A549 (cell line): ENCODE measurements around the gene ADAM8. TPM values are rescaled to one million over a fixed set of nuclear protein-coding genes. Genes with fewer than 3 reads are reported as not detected.

Experiments used
- ATAC-seq, 2 experiments: fragments of 200-7000 bp in 1 of 2; fragments of >200 bp in 1 of 2; cut with Nextera tagmentation in 1 of 2; cut with Tn5 transposase in 1 of 2; 3 replicates each; pipeline versions ENCODE4 v1.8.0 to v1.9.1; 2018 to 2020; ENCODE audit warnings: mild to moderate bottlenecking in 1 of 2, moderate library complexity in 1 of 2
- CTCF ChIA-PET: fragments of 300-600 bp; sonication (Branson Sonifier 250); formaldehyde crosslinking; extraction: SDS; loops from one replicate; lab custom pipeline; 2021; ENCODE audit warnings: antibody characterized with exemption, inconsistent platforms; lab: Yijun Ruan, JAX
- POLR2A ChIA-PET: fragments of 350-600 bp; formaldehyde crosslinking; extraction: SDS; loops from one replicate; lab custom pipeline; 2021; ENCODE audit warnings: antibody characterized with exemption, inconsistent platforms; lab: Yijun Ruan, JAX
- DNase-seq, 2 experiments: peaks; one replicate each; pipeline versions ENCODE4 v3.0.0 to v3.0.0-alpha.2; 2011 to 2016; ENCODE audit warnings: low read depth in 1 of 2, low spot score in 1 of 2
- FAIRE-seq: peaks from 2 replicates; lab custom pipeline; 2011; peaks lifted over from hg19 to GRCh38; lab: Jason Lieb, UNC
- H3K27ac ChIP-seq, 2 experiments: fragments of >200 bp; sonication (Bioruptor Twin); formaldehyde crosslinking; 3 replicates each; pipeline ENCODE4 v1.5.1; 2016 to 2017
- H3K4me1 ChIP-seq: fragments of >200 bp; sonication (Bioruptor Twin); formaldehyde crosslinking; 3 replicates; pipeline ENCODE4 v1.6.1; 2016
- H3K4me2 ChIP-seq: fragments of >200 bp; sonication (Bioruptor Twin); formaldehyde crosslinking; 3 replicates; pipeline ENCODE4 v1.6.1; 2016
- H3K4me3 ChIP-seq: fragments of >200 bp; sonication (Bioruptor Twin); formaldehyde crosslinking; 3 replicates; pipeline ENCODE4 v1.5.1; 2016
- H3K9me3 ChIP-seq: fragments of >200 bp; sonication (Bioruptor Twin); formaldehyde crosslinking; 3 replicates; pipeline ENCODE4 v1.6.1; 2016
- ATOH8 ChIP-seq: fragments of 250-450 bp; sonication (Bioruptor Pico); IDR thresholded peaks from 2 replicates; pipeline ENCODE4 v1.5.0; 2020; ENCODE audit warnings: low read depth, mild to moderate bottlenecking, moderate library complexity
- CBX2 ChIP-seq: fragments of 200-600 bp; sonication (generic); IDR thresholded peaks from 2 replicates; pipeline ENCODE4 v1.6.1; 2016; ENCODE audit warnings: low read depth, mild to moderate bottlenecking, borderline replicate concordance
- CHD2 ChIP-seq: fragments of 150-350 bp; IDR thresholded peaks from 2 replicates; pipeline ENCODE4 v1.6.1; 2014; ENCODE audit warnings: low read length; ENCODE audit not compliant: partially characterized antibody
- CHD4 ChIP-seq: fragments of 200-600 bp; sonication (generic); IDR thresholded peaks from 2 replicates; pipeline ENCODE4 v1.6.1; 2016; ENCODE audit warnings: antibody characterized with exemption, mild to moderate bottlenecking, borderline replicate concordance
- CTCF ChIP-seq: fragments of >200 bp; sonication (Bioruptor Twin); formaldehyde crosslinking; IDR thresholded peaks from 3 replicates; pipeline ENCODE4 v1.5.1; 2016
- E2F6 ChIP-seq: IDR thresholded peaks from 2 replicates; pipeline ENCODE4 v1.6.1; 2012; ENCODE audit warnings: low read depth, borderline replicate concordance
- EHMT2 ChIP-seq: fragments of 200-600 bp; sonication (generic); IDR thresholded peaks from 2 replicates; pipeline ENCODE4 v1.6.1; 2016; ENCODE audit warnings: antibody characterized with exemption, low read depth, mild to moderate bottlenecking, moderate library complexity
- EP300 ChIP-seq, 2 experiments: fragments of >200 bp; sonication (Bioruptor Twin); formaldehyde crosslinking; IDR thresholded peaks; 2 replicates in 1 of 2; 3 replicates in 1 of 2; pipeline ENCODE4 v1.6.1; 2016 to 2017
- FOSB ChIP-seq: fragments of 250-450 bp; sonication (Bioruptor Pico); IDR thresholded peaks from 2 replicates; pipeline ENCODE4 v1.5.0; 2020; ENCODE audit warnings: mild to moderate bottlenecking, moderate library complexity
- HDAC2 ChIP-seq: fragments of 200-600 bp; sonication (generic); IDR thresholded peaks from 2 replicates; pipeline ENCODE4 v1.6.1; 2016
- HES2 ChIP-seq: fragments of >200 bp; sonication (Bioruptor Twin); formaldehyde crosslinking; IDR thresholded peaks from 2 replicates; pipeline ENCODE4 v1.6.1; 2016
- HOXB5 ChIP-seq: fragments of 250-450 bp; sonication (Bioruptor Pico); IDR thresholded peaks from 2 replicates; pipeline ENCODE4 v1.5.0; 2020; ENCODE audit warnings: mild to moderate bottlenecking, moderate library complexity
- KDM5A ChIP-seq: fragments of 200-600 bp; sonication (generic); IDR thresholded peaks from 2 replicates; pipeline ENCODE4 v1.6.1; 2016; ENCODE audit warnings: antibody characterized with exemption, mild to moderate bottlenecking
- MAFK ChIP-seq: fragments of 450-650 bp; IDR thresholded peaks from 2 replicates; pipeline ENCODE4 v1.6.1; 2014; ENCODE audit not compliant: partially characterized antibody
- NFE2L2 ChIP-seq: fragments of 150-350 bp; conservative IDR thresholded peaks from 2 replicates; pipeline ENCODE4 v1.6.1; 2014; ENCODE audit warnings: low read length
- PBX3 ChIP-seq: IDR thresholded peaks from 2 replicates; pipeline ENCODE4 v1.6.1; 2012
- RAD21 ChIP-seq, 2 experiments: fragments of >200 bp in 1 of 2; sonication (Bioruptor Twin) in 1 of 2; formaldehyde crosslinking in 1 of 2; IDR thresholded peaks in 1 of 2; conservative IDR thresholded peaks in 1 of 2; 2 replicates in 1 of 2; 3 replicates in 1 of 2; pipeline ENCODE4 v1.6.1; 2012 to 2018; ENCODE audit warnings: inconsistent platforms in 1 of 2
- RCOR1 ChIP-seq: fragments of 150-350 bp; IDR thresholded peaks from 2 replicates; pipeline ENCODE4 v1.6.1; 2014; ENCODE audit warnings: antibody characterized with exemption, low read length, low read depth
- REST ChIP-seq: fragments of 200-600 bp; sonication (generic); IDR thresholded peaks from 2 replicates; pipeline ENCODE4 v1.6.1; 2016; ENCODE audit warnings: antibody characterized with exemption, mild to moderate bottlenecking, moderate library complexity
- RNF2 ChIP-seq: fragments of 200-600 bp; sonication (generic); IDR thresholded peaks from 2 replicates; pipeline ENCODE4 v1.6.1; 2016; ENCODE audit warnings: low read depth, mild to moderate bottlenecking, antibody characterized with exemption, moderate library complexity, borderline replicate concordance
- SMC3 ChIP-seq: fragments of >200 bp; sonication (Bioruptor Twin); formaldehyde crosslinking; IDR thresholded peaks from 3 replicates; pipeline ENCODE4 v1.6.1; 2018; ENCODE audit warnings: inconsistent platforms
- ZC3H11A ChIP-seq: fragments of 450-650 bp; IDR thresholded peaks from 2 replicates; pipeline ENCODE4 v1.6.1; 2014; ENCODE audit warnings: antibody characterized with exemption, mild to moderate bottlenecking
- ZNF302 ChIP-seq: fragments of 250-450 bp; sonication (Bioruptor Pico); IDR thresholded peaks from 2 replicates; pipeline ENCODE4 v1.9.0; 2021; ENCODE audit warnings: inconsistent platforms, mild to moderate bottlenecking, moderate library complexity
- WGBS: methylation state at CpG from one replicate; pipeline ENCODE4 v1.1.6; 2017; ENCODE audit errors: missing lambda C conversion rate; 5-methylcytosine and 5-hydroxymethylcytosine counted together
- polyA plus RNA-seq, 4 experiments: library from polyadenylated mRNA; depleted of rRNA in 3 of 4; stranded (reverse); fragments of >200 nt; fragmentation: RNase III in 1 of 4; extraction: RNeasy Plus Mini Kit Qiagen cat#74134 plus additional on column Dnase treatment in 1 of 4; gene quantifications; 2 replicates in 3 of 4; 3 replicates in 1 of 4; pipeline ENCODE4 v1.2.3, GENCODE V29; 2011 to 2017

ADAM8 gene
- polyA plus RNA-seq, 2 of the 4 experiments (the other 2 are of a cell fraction): 1.4 to 4.1 TPM

GRCh38 chr10:133310399-133310755 lies 33.7 kb upstream of the ADAM8 start:
- H3K4me3 ChIP-seq: no peak overlapping the region
- POLR2A ChIA-PET: no interaction called here
- no peak for DNase-seq
- TF ChIP-seq RAD21 (conservative IDR thresholded peaks at IDR 0.05 in 1 of 2, IDR thresholded peaks at IDR 0.05 in 1 of 2) (no peak), ZC3H11A (no peak), REST (no peak), EHMT2 (no peak), FOSB (CRISPR knock-in tag) (no peak), ZNF302 (CRISPR knock-in tag) (no peak), RCOR1 (no peak), ATOH8 (CRISPR knock-in tag) (no peak), NFE2L2 (no peak), CBX2 (no peak), CHD4 (no peak), HOXB5 (CRISPR knock-in tag) (no peak), E2F6 (no peak), CTCF (no peak)
- TF ChIP-seq, all 56 proteins: peak for 0
- Histone ChIP-seq H3K27ac (no peak overlapping the region), H3K9me3 (no peaks in the 10 kb centered on the region), H3K4me1 (peaks cover 17% of the 10 kb centered on the region), H3K4me2 (no peak overlapping the region)
- CTCF ChIA-PET: interaction anchor here (1.2 to 1.8 kb wide), 3 partner anchors 8 to 19 kb away, joined by 5 to 6 read pairs (median 5); no protein-coding TSS in a partner anchor
- FAIRE-seq (no peak), ATAC-seq (no peak)
- 97% methylated on average over 15 of the region's 16 CpGs for WGBS

GRCh38 chr10:133309720-133310398 lies 33.2 kb upstream of the ADAM8 start:
- H3K4me3 ChIP-seq: no peak overlapping the region; the same call in 2 of the 3 replicates
- CTCF ChIA-PET: interaction anchor here (1.0 to 1.8 kb wide), 4 partner anchors 8 to 20 kb away, joined by 4 to 6 read pairs (median 5); no protein-coding TSS in a partner anchor
- TF ChIP-seq HDAC2 (no peak), PBX3 (no peak), KDM5A (no peak), EP300 (IDR thresholded peaks at IDR 0.05) (no peak), FOSB (CRISPR knock-in tag) (no peak), HES2 (no peak), SMC3 (no peak), RNF2 (no peak), EHMT2 (no peak), MAFK (no peak), REST (no peak), CHD2 (no peak)
- no peak overlapping the region; a peak in 1 of 6 replicates for H3K27ac ChIP-seq
- DNase-seq: no peak
- H3K9me3 ChIP-seq: no peaks in the 10 kb centered on the region
- POLR2A ChIA-PET: no interaction called here
- no peak for FAIRE-seq
- peaks cover 17% of the 10 kb centered on the region for H3K4me1 ChIP-seq
- no peak for ATAC-seq
- WGBS: 88% methylated on average over 26 of the region's 33 CpGs
- H3K4me2 ChIP-seq: peak overlapping the region; percentile 98
